ENCODE measurements around the gene GLG1.
A peak's percentile ranks its signal among the peaks of the same experiment; 100 is the strongest.

DNA sequence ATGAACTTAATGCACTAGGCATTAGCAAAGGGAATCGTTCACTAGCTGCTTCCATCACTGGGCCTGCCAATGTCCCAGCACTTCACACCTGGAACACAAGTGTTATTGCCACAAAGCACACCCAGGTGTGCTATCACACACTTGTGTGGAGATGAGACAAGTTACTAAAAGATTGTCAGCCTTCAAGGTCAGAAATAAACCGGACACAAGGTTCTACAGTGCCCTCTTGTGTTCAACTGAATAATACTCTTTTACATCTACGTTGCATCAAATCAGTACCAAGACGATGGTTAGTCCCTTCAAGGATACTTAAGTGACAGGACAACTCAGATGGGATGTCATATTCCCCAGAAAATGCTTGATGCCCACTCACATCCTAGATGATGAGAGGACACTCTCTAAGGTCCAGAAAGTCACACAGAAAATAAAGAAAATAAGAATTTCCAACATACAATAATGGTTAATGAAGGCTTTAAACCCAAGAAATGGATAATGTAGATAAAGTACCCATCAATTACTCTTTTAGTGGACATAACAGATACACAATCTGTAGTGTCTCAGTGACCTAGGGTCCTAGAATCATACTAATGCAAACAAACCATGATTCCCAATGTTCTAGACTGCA, 16.4 kb upstream of the GLG1 start:
- TF ChIP-seq, protein P1, sequence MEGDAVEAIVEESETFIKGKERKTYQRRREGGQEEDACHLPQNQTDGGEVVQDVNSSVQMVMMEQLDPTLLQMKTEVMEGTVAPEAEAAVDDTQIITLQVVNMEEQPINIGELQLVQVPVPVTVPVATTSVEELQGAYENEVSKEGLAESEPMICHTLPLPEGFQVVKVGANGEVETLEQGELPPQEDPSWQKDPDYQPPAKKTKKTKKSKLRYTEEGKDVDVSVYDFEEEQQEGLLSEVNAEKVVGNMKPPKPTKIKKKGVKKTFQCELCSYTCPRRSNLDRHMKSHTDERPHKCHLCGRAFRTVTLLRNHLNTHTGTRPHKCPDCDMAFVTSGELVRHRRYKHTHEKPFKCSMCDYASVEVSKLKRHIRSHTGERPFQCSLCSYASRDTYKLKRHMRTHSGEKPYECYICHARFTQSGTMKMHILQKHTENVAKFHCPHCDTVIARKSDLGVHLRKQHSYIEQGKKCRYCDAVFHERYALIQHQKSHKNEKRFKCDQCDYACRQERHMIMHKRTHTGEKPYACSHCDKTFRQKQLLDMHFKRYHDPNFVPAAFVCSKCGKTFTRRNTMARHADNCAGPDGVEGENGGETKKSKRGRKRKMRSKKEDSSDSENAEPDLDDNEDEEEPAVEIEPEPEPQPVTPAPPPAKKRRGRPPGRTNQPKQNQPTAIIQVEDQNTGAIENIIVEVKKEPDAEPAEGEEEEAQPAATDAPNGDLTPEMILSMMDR (conservative IDR thresholded peaks at IDR 0.05 in 1 of 2, IDR thresholded peaks at IDR 0.05 in 1 of 2; ENCODE audit: extremely low read depth in 1 of 2, insufficient read depth in 1 of 2, low read depth in 1 of 2, low read length in 2 of 2), result peak; percentile 59 to 63
- no peak for TF ChIP-seq EZH2 (IDR thresholded peaks at IDR 0.05; ENCODE audit: borderline replicate concordance, low read length)
